Panc1 (cell line): ENCODE measurements around the gene NAA16.

Experiments
- CTCF ChIP-seq: fragments of 450-650 bp; IDR thresholded peaks from 2 replicates; pipeline ENCODE4 v1.5.1; 2017; ENCODE audit warnings: mild to moderate bottlenecking
- REST ChIP-seq, 2 experiments: IDR thresholded peaks; 2 replicates each; pipeline ENCODE4 v1.6.1; 2011 to 2012; ENCODE audit warnings: low read depth in 2 of 2, control low read depth in 1 of 2, low read length in 1 of 2, mild to moderate bottlenecking in 1 of 2, moderate library complexity in 1 of 2; ENCODE audit not compliant: insufficient read depth in 1 of 2
- SIN3A ChIP-seq: IDR thresholded peaks from 2 replicates; pipeline ENCODE4 v1.6.1; 2012; ENCODE audit warnings: low read depth, mild to moderate bottlenecking, low read length, moderate library complexity, borderline replicate concordance; ENCODE audit not compliant: insufficient read depth

- TF ChIP-seq CTCF = no peak
- no peak for TF ChIP-seq REST (IDR thresholded peaks at IDR 0.05; ENCODE audit: insufficient read depth in 1 of 2, low read depth in 2 of 2, low read length in 1 of 2)
- no peak for TF ChIP-seq SIN3A
These were observed 92.9 kb downstream of the NAA16 start for GRCh38 chr13:41403983-41404382.
